ENCODE results near the gene ABLIM2.

The ABLIM2 gene

GRCh38 chr4:7976025-7976424, 182.6 kb downstream of the ABLIM2 start:
- TF ChIP-seq CTCF (conservative IDR thresholded peaks at IDR 0.05; ENCODE audit: control insufficient read depth, insufficient read depth, low read depth, low read length) = no peak
- H3K4me3 ChIP-seq (ENCODE audit: control insufficient read depth, low read depth, low read length) = no peak overlapping the region
- no peak for DNase-seq (ENCODE audit: low read depth)

DNA sequence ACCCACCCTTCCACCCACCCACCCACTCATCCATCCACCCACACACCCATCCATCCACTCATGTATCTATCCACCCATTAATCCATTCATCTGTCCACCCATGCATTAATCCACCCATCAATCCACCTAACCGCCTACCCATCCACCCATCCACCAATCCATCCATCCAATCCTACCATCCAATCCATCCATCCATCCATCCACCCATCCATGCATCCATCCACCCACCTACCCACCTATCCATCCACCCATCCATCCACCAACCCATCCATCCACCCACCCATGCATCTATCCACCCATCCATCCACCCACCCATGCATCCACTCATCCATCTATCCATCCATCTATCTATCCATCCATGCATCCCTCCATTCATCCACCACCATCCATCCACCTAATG, 184.2 kb downstream of the ABLIM2 start:
- no peak for DNase-seq (ENCODE audit: low read depth)
- no peak overlapping the region for H3K4me3 ChIP-seq (ENCODE audit: control insufficient read depth, low read depth, low read length)
- no peak for TF ChIP-seq CTCF (conservative IDR thresholded peaks at IDR 0.05; ENCODE audit: control insufficient read depth, insufficient read depth, low read depth, low read length)

DNA sequence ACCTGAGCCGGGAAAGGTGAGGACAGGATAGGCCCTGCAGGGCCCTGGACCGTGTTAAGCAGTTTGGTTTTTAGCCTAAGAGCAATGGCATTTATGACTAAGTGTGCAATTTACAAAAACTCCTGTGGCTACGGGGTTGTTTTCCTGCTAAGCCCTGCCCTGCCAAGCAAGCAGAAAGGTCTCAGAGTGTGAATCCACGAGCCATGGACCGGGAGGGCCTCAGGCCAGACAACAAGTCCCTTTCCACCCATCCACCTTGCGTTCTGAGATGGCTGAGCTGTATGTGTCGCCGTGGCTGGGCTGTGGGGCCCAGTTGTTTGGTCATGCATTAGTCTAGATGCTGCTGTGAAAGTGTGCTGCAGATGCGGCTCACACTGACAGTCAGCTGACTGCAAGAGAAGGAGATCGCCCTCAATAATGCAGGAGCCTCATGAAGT, 185.1 kb downstream of the ABLIM2 start:
- DNase-seq (ENCODE audit: low read depth) = peak; percentile 54

DNA sequence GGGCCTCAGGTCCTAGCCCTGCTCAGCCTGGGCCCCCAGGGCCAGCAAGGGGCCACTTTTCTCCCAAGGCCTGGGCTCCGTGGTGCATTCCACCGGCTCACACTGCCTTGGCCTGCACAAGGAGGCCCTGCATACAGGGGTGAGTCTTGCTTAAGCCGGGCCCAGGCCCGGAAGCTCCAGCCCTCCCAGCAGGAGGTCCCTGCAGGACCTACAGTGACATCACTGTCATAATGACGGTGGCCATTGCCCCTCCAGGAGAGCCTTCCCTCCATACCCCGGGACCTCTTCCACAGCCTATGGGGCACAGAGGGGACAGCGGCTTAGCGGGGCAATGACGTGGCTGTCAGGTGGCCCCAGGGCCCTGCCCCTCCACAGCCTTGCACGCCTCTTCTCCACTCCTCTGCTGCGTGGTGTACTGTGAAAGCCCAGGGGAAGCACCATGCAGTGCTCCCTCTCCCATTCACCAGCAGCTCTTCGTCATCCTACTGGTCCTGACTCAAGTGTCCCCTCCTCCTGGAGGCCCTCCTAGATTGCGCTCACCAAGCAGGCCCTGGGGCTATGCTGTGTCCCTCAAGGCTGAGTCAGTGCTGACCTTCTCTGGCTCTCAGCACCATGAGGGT, 186.6 kb downstream of the ABLIM2 start:
- no peak for TF ChIP-seq CTCF (conservative IDR thresholded peaks at IDR 0.05; ENCODE audit: control insufficient read depth, insufficient read depth, low read depth, low read length)
- DNase-seq (ENCODE audit: low read depth) = no peak
- no peak overlapping the region for H3K4me3 ChIP-seq (ENCODE audit: control insufficient read depth, low read depth, low read length)

More for the DNA sequence above, 185.1 kb downstream of the ABLIM2 start:
- no peak overlapping the region for H3K4me3 ChIP-seq (ENCODE audit: control insufficient read depth, low read depth, low read length)
- no peak for TF ChIP-seq CTCF (conservative IDR thresholded peaks at IDR 0.05; ENCODE audit: control insufficient read depth, insufficient read depth, low read depth, low read length)

DNA sequence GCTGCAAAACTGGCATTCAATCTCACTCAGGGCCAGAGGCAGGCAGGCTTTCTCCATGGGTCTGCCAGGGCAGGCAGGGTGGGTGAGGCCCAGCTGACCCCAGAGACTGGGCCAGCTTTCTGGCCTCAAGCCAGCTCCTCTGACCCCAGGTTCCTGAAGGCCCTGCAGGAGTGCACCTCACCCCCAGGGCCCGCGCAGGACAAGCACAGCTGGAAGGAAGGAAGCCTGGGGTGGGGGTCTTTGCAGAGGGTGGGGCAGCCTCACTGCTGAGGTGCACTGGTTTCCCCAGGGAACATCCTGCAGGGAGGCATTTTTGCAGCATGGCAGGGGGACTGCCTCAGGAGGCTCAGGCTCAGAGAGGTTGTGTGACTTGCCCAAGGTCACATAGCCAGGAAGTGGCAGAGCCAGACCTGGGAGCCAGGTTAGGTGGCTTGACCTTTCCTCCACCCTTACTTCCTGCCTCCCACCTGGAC, 187.4 kb downstream of the ABLIM2 start:
- no peak overlapping the region for H3K4me3 ChIP-seq (ENCODE audit: control insufficient read depth, low read depth, low read length)
- no peak for DNase-seq (ENCODE audit: low read depth)
- TF ChIP-seq CTCF (conservative IDR thresholded peaks at IDR 0.05; ENCODE audit: control insufficient read depth, insufficient read depth, low read depth, low read length) = no peak

DNA sequence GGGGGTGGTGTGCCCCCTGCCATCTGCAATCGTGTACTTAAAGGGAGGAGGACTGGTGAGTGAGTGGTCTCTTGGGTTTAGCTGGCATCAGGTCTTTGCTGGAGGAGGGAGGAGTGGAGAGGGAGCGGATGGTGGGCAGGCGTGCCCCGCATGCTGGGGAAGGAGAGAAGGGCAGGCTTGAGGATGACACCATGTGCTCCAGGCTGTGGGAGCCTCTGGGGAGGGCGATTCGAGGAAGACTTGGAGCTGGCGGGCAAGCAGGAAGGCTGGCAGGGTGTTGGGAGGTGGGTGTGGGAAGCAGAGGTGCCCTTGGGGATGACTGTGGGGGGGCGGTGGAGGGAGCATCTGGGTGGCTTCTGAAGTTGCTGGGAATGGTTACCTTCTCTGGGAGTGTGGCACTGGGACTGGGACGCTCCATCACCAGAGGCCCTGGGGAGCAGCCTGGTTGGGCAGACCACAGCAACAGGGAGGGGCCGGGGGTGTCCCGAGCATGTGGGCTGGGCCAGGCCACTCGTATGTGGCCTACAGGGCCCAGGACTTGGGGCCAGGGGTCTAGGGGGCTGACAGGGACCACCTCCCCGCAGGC, 188.2 kb downstream of the ABLIM2 start:
- no peak for DNase-seq (ENCODE audit: low read depth)
- TF ChIP-seq CTCF (conservative IDR thresholded peaks at IDR 0.05; ENCODE audit: control insufficient read depth, insufficient read depth, low read depth, low read length) = no peak
- no peak overlapping the region for H3K4me3 ChIP-seq (ENCODE audit: control insufficient read depth, low read depth, low read length)

Data from fibroblast of mammary gland (primary cell).